Medulla oblongata (tissue), 1 donor: ENCODE measurements around the gene RSF1.
"Not testable (repeated sequence)": the region's sequence is repeated elsewhere in the genome, so short reads cannot be mapped to it uniquely, and the experiment has no call there.

Source experiments
- DNase-seq: peaks from one replicate; pipeline ENCODE4 v3.0.0-alpha.2; 2015; ENCODE audit errors: extremely low spot score

Gene RSF1

GRCh38 chr11:77690649-77691048 is 129.9 kb downstream of the RSF1 start:
- no peak for DNase-seq

- no peak for DNase-seq
Measured at GRCh38 chr11:77687088-77687487, 133.4 kb downstream of the RSF1 start.

- no peak for DNase-seq
Measured at GRCh38 chr11:77677138-77677537, 143.4 kb downstream of the RSF1 start.

- no peak for DNase-seq
Measured at GRCh38 chr11:77672264-77672663, 148.3 kb downstream of the RSF1 start.

- DNase-seq = no peak
Measured at GRCh38 chr11:77669848-77670511, 150.5 kb downstream of the RSF1 start.

GRCh38 chr11:77668760-77669159 is 151.8 kb downstream of the RSF1 start:
- DNase-seq = no peak

- no peak for DNase-seq
Measured at GRCh38 chr11:77665240-77665965, 155.1 kb downstream of the RSF1 start.

- DNase-seq = no peak
Measured at GRCh38 chr11:77661670-77662069, 158.9 kb downstream of the RSF1 start.

GRCh38 chr11:77660947-77661346 is 159.6 kb downstream of the RSF1 start:
- no peak for DNase-seq

GRCh38 chr11:77658213-77659013 is 162.1 kb downstream of the RSF1 start:
- DNase-seq = no peak

GRCh38 chr11:77656362-77656761 is 164.2 kb downstream of the RSF1 start:
- no peak for DNase-seq

GRCh38 chr11:77654770-77655434 is 165.6 kb downstream of the RSF1 start:
- no peak for DNase-seq

GRCh38 chr11:77650123-77650522 is 170.4 kb downstream of the RSF1 start:
- DNase-seq = no peak

GRCh38 chr11:77647654-77648305 is 172.7 kb downstream of the RSF1 start:
- DNase-seq = no peak

GRCh38 chr11:77644887-77645286 is 175.6 kb downstream of the RSF1 start:
- DNase-seq = no peak

- no peak for DNase-seq
Measured at GRCh38 chr11:77642228-77642627, 178.3 kb downstream of the RSF1 start.

- DNase-seq = peak; percentile 94
Measured at GRCh38 chr11:77637345-77638165, 183.0 kb downstream of the RSF1 start, which contains the start of gene CLNS1A. Gene CLNS1A, minus strand, starts transcription at chr11:77637794. Its CDS starts 80 bp downstream, at chr11:77637714.

GRCh38 chr11:77636731-77637344 is 183.7 kb downstream of the RSF1 start:
- no peak for DNase-seq

GRCh38 chr11:77633926-77634325 is 186.6 kb downstream of the RSF1 start:
- DNase-seq = not testable (repeated sequence)

- DNase-seq = no peak
Measured at GRCh38 chr11:77630157-77630710, 190.3 kb downstream of the RSF1 start.
